Heart left ventricle (tissue), 16 donors: ENCODE measurements around the gene MAGI1. TPM values are rescaled to one million over a fixed set of nuclear protein-coding genes. Genes with fewer than 3 reads are reported as not detected.
A peak's percentile ranks its signal among the peaks of the same experiment; 100 is the strongest.

Experiments
- ATAC-seq, 4 donors: fragments of 200-7000 bp; cut with Tn5 transposase; one replicate each; pipeline ENCODE4 v1.9.1; 2020 to 2022; ENCODE audit warnings: moderate library complexity in 4 of 4, mild to moderate bottlenecking in 3 of 4, moderate number of reproducible peaks in 1 of 4
- DNase-seq, 5 donors: peaks; one replicate each; pipeline ENCODE4 v3.0.0-alpha.2; 2020
- H3K27ac ChIP-seq, 12 donors: fragments of 200-600 bp; sonication (generic) in 4 of 12; one replicate each; pipeline versions ENCODE4 v1.5.0 to v1.8.0; 2016 to 2022; ENCODE audit warnings: mild to moderate bottlenecking in 2 of 12
- H3K27me3 ChIP-seq, 9 donors: fragments of 200-600 bp; sonication (generic) in 2 of 9; one replicate each; pipeline versions ENCODE4 v1.5.1 to v1.8.0; 2016 to 2022; ENCODE audit warnings: mild to moderate bottlenecking in 3 of 9
- H3K36me3 ChIP-seq, 9 donors: fragments of 200-600 bp; sonication (generic) in 2 of 9; one replicate each; pipeline versions ENCODE4 v1.5.0 to v1.8.0; 2018 to 2022; ENCODE audit warnings: mild to moderate bottlenecking in 2 of 9
- H3K4me1 ChIP-seq, 12 donors: fragments of 200-600 bp; sonication (generic) in 4 of 12; one replicate each; pipeline versions ENCODE4 v1.5.0 to v1.8.0; 2016 to 2022; ENCODE audit warnings: mild to moderate bottlenecking in 3 of 12
- H3K4me3 ChIP-seq, 12 donors: fragments of 200-600 bp; sonication (generic) in 4 of 12; one replicate each; pipeline versions ENCODE4 v1.5.0 to v1.8.0; 2017 to 2022; ENCODE audit warnings: mild to moderate bottlenecking in 9 of 12, moderate library complexity in 4 of 12
- H3K9me3 ChIP-seq, 12 donors: fragments of 200-600 bp; sonication (generic) in 4 of 12; one replicate each; pipeline versions ENCODE4 v1.5.0 to v1.8.0; 2016 to 2022; ENCODE audit warnings: mild to moderate bottlenecking in 1 of 12
- CTCF ChIP-seq, 12 donors: fragments of 200-600 bp; sonication (generic) in 4 of 12; IDR thresholded peaks; one replicate each; pipeline versions ENCODE4 v1.5.0 to v1.8.0; 2018 to 2022; ENCODE audit warnings: antibody characterized with exemption in 12 of 12, mild to moderate bottlenecking in 5 of 12
- POLR2A ChIP-seq, 2 donors: fragments of 450-650 bp; IDR thresholded peaks; one replicate each; pipeline ENCODE4 v1.6.1; 2017; ENCODE audit warnings: antibody characterized with exemption in 2 of 2, mild to moderate bottlenecking in 2 of 2, moderate library complexity in 2 of 2
- WGBS, 4 donors: extraction: QIAGEN DNeasy Blood & Tissue Kit in 2 of 4; methylation state at CpG; one replicate each; pipeline versions ENCODE4 v1.1.5 to v1.1.7; 2013 to 2018; 5-methylcytosine and 5-hydroxymethylcytosine counted together
- intact Hi-C, 10 donors: fragments of 100-400 bp; cut with DNase I; formaldehyde crosslinking; loops; one replicate each; pipeline versions ENCODE4 v1.11.1 to v1.14.2; 2022
- polyA plus RNA-seq, 2 donors: library from polyadenylated mRNA; stranded (reverse); fragments of 200-250 nt; gene quantifications; one replicate each; pipeline ENCODE4 v1.2.3, GENCODE V29; 2013
- total RNA-seq, 9 donors: library from RNA; depleted of rRNA in 2 of 9; stranded (reverse); fragments of >200 nt in 2 of 9; fragmentation: NEBNext Ultra II Directional in 3 of 9; extraction: Animal tissue kit (Norgen Biotek cat#: 25700) in 3 of 9; gene quantifications; one replicate each; pipeline versions ENCODE4 v1.1.0 to v1.2.4, GENCODE V29; 2016 to 2023
- donor health status: ischemic (EF 13 %, LVEDD 7.1; RV severe dilation, severe dysfunction).
- donor health status: healthy with polysubstance abuse.
- donor health status: DM: no; HTN: yes; CAD: no.
- donor health status: DM: no; HTN: no; CAD: no.
- donor health status: ischemic (EF 25% LVEDD 6.9; RV normal size, moderate dysfunction).
- donor health status: ischemic (EF 25% LVEDD 5.7; RV mildly dilated, moderate dysfunction).
- donor health status: healthy.
- donor health status: DM: yes; HTN: yes; CAD: no.
- donor health status: ischemic (EF 35%, LVEDD 5.7; RV mildly dilated, moderate dysfunction).
- donor health status: nonischemic (EF 11% LVEDD 7.7; RV severe dilation, severe dysfunction).
- donor health status: DM: yes; HTN: yes; CAD: no.
- donor health status: PGD.
- donor health status: ischemic (EF 29% LVEDD 5.4; RV normal size, mild dysfunction).
- donor health status: nonischemic (EF 23%, LVEDD 6.1; RV moderate dilation, normal function).

Gene MAGI1
- total and polyA plus RNA-seq, 11 donors: 18.5 to 52.1 (median 31.4) TPM

GRCh38 chr3:66019896-66020295, 18.8 kb downstream of the MAGI1 start:
- H3K9me3 ChIP-seq: no peaks in the 10 kb centered on the region
- ATAC-seq: peak; percentile 78 to 92 (median 86)
- H3K36me3 ChIP-seq: no peaks in the 10 kb centered on the region
- no peaks in the 10 kb centered on the region for H3K27me3 ChIP-seq
- H3K4me1 ChIP-seq: peaks cover 0 to 76% (median 23%) of the 10 kb centered on the region in 12 donors
- peak overlapping the region in 1 of 12 donors; percentile 58 for H3K27ac ChIP-seq
- intact Hi-C loops: no loop called here
- TF ChIP-seq POLR2A (IDR thresholded peaks at IDR 0.05) (no peak), CTCF (IDR thresholded peaks at IDR 0.05) (no peak)
- H3K4me3 ChIP-seq: no peak overlapping the region
- DNase-seq: peak in 1 of 5 donors; percentile 49
- 69 to 80% (median 75%) methylated on average over 8 of the region's 8 CpGs for WGBS, 4 donors

- ATAC-seq (no peak), DNase-seq (no peak)
- no peak for TF ChIP-seq CTCF (IDR thresholded peaks at IDR 0.05)
- TF ChIP-seq POLR2A (IDR thresholded peaks at IDR 0.05): no peak
- intact Hi-C loops: no loop called here
- 82 to 91% (median 87%) methylated on average over 8 of the region's 8 CpGs for WGBS, 4 donors
- Histone ChIP-seq H3K4me3 (no peak overlapping the region), H3K36me3 (no peaks in the 10 kb centered on the region), H3K27ac (no peak overlapping the region), H3K9me3 (no peaks in the 10 kb centered on the region), H3K4me1 (peaks cover 0 to 78% (median 25%) of the 10 kb centered on the region in 12 donors), H3K27me3 (no peaks in the 10 kb centered on the region)
Measured at GRCh38 chr3:66018057-66019033, 20.4 kb downstream of the MAGI1 start.

GRCh38 chr3:66017591-66017990, 21.1 kb downstream of the MAGI1 start:
- no peak for ATAC-seq

More at GRCh38 chr3:66017591-66017990, 21.1 kb downstream of the MAGI1 start:
- intact Hi-C loops: no loop called here
- WGBS, 4 donors: 43 to 60% (median 48%) methylated on average over 5 of the region's 5 CpGs
- DNase-seq: no peak
- H3K4me1 ChIP-seq: peaks cover 0 to 70% (median 23%) of the 10 kb centered on the region in 12 donors
- H3K9me3 ChIP-seq: no peaks in the 10 kb centered on the region
- TF ChIP-seq POLR2A (IDR thresholded peaks at IDR 0.05) (no peak), CTCF (IDR thresholded peaks at IDR 0.05) (no peak)
- no peaks in the 10 kb centered on the region for H3K36me3 ChIP-seq
- no peaks in the 10 kb centered on the region for H3K27me3 ChIP-seq
- H3K4me3 ChIP-seq: no peak overlapping the region
- H3K27ac ChIP-seq: no peak overlapping the region
